AG10803 (cell line): ENCODE measurements around the gene FAM89A.
A peak's percentile ranks its signal among the peaks of the same experiment; 100 is the strongest.

Experiments used
- DNase-seq: peaks from one replicate; pipeline ENCODE4 v3.0.0; 2010; ENCODE audit warnings: low read depth
- H3K4me3 ChIP-seq: 2 replicates; pipeline ENCODE4 v1.5.1; 2011; ENCODE audit warnings: mild to moderate bottlenecking, low read length, control low read depth
- TF ChIP-seq, protein P1 (sequence below): conservative IDR thresholded peaks from 2 replicates; pipeline ENCODE4 v1.5.1; 2011; ENCODE audit warnings: mild to moderate bottlenecking, low read length, control low read depth, inconsistent platforms

The FAM89A gene

DNA sequence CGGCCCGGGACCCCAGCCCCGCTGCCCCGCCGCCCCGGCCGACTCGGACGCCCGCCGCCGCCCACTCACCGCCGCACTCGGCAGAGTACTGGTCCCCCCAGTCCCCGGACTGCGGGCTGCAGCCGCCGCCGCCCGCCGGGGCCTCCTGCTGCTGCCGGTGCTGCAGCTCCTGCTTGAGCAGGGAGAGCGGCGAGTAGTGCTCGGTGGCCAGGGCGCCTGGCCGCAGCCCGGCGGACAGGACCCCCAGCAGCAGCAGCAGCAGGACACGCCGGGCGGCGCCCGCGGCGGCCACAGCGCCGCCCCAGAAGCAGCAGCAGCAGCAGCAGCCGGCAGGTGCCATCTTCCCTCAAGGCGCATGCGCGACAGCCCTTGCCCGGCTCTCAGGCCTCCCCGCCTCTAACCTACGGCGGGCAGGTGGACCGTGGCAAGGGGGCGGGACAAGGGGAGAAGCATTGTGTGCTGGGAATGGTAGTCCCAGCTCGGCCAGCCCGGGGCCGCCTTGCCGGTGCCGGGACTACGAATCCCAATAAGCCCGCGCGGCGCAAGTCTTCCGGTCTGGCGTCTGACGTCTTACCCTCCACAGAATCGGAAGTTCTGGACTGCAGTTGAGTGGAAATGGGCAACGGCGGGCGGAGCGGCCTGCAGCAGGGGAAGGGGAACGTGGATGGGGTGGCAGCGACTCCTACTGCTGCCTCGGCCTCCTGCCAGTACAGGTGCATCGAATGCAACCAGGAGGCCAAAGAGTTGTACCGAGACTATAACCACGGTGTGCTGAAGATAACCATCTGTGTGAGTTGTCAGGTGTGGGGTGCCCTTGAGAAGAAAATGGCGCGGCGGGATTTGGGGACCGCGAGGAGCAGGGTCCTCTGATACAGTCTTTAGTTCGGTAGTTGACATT lies 61.3 kb downstream of the FAM89A start, which contains the start of the genes ARV1 and TTC13:
Gene ARV1, plus strand, starts transcription at position 604 of the 898 bp plus-strand sequence. Its CDS starts 12 bp downstream, at position 616.
Gene TTC13, minus strand, starts transcription at position 371 of the 898 bp plus-strand sequence. Its CDS starts 31 bp downstream, at position 340.
- peak within 1 kb of the TSS; percentile 96 for H3K4me3 ChIP-seq
- DNase-seq = peak; percentile 97
- TF ChIP-seq, protein P1, sequence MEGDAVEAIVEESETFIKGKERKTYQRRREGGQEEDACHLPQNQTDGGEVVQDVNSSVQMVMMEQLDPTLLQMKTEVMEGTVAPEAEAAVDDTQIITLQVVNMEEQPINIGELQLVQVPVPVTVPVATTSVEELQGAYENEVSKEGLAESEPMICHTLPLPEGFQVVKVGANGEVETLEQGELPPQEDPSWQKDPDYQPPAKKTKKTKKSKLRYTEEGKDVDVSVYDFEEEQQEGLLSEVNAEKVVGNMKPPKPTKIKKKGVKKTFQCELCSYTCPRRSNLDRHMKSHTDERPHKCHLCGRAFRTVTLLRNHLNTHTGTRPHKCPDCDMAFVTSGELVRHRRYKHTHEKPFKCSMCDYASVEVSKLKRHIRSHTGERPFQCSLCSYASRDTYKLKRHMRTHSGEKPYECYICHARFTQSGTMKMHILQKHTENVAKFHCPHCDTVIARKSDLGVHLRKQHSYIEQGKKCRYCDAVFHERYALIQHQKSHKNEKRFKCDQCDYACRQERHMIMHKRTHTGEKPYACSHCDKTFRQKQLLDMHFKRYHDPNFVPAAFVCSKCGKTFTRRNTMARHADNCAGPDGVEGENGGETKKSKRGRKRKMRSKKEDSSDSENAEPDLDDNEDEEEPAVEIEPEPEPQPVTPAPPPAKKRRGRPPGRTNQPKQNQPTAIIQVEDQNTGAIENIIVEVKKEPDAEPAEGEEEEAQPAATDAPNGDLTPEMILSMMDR = no peak

DNA sequence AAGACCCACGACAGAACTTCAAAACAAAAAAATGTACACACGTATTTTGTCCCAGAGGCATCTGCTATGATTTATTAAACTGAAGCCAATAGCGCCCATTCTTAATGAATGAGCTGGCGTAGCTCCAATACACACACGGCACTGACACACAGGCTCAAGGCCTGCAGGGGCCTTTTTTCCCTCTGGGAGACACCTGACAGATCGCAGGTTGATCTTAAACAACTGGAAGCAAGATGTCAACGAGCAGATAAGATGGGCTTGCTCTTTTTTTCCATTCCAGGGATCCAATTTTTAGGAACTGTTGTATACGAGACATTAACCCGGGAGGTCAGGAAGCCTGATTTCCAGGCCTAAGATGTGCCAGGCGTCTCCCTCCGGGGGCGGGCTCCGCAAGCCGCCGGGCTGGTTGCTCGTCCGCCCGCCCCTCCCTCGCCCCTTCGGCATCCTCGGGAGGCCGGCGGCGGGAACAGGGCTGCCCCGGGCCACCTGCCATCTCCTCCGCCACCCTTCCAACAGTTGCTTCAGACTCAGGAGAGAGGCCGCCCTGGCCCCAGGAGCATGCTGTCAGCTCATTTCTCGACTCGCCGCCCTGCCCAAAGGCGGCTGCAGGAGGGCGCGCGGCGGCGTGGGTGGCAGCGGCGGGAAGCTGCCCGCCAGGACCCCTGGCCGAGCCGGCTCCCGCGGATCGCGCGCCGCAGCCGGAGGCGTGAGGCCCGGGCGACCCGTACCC lies 62.1 kb downstream of the FAM89A start:
- TF ChIP-seq, protein P1 = no peak
- no peak for DNase-seq
- peak overlapping the region; percentile 96 for H3K4me3 ChIP-seq

DNA sequence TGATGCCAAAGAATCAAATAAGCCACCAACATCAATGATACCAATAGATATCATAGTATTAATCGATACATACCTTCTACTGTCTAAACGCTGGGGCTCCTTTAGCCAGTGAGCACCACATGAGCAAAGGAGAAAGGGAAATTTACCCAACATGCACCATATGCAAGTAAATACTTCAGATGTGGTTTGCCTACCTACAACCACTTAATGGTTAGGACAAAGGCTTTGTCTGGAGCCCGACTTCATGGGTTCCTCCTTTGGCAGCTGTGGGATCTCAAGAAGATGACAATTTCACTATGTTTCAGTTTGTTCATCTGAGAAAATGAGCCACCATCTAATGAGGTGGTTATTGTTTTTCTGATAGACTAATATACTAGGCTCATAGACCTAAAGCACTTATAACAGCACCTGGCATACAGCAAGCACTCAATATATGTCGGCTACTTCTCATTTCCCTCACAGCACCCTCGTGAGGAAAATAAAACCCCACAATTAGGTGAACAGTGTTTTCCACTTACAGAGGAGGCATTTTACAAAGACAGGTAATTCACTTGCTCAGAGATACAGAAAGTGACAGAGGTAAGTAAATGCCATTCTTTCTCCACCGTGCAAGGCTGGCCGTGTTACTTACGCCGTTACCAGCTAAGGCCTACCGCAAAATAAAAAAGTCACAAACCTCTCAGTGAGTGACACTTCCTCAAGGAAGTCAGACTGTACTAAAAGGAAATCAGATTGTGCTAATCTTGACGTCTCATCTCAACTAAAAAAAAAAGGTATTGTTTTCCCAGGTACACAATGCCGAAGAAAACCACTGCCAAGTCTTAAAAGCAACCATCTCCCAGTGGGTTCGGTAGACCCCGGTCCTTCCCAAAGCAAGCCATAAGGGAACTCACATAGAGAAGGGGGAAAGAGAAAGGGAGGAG lies 63.0 kb downstream of the FAM89A start:
- peak overlapping the region; percentile 8 for H3K4me3 ChIP-seq
- TF ChIP-seq, protein P1 = no peak
- DNase-seq = no peak

DNA sequence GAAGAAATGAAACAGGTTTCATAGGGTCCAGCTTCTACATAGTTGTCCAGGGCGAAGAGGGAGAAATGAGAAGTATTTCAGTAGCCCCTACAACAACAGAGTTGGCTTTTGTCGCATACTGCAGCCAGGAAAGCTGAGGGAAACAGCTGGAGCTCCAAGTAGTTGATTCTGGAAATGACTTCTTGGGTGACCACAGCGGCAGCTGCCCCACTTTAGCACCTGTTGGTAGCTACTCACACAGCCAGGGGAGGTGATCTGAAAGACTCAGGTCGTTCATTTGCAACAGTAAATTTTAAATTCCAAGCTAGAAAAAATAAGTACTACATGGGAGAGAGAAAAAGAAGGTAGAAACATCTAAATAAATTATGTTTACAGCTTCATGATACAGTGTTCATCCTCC lies 63.7 kb downstream of the FAM89A start:
- DNase-seq = no peak
- TF ChIP-seq, protein P1 = no peak
- H3K4me3 ChIP-seq = no peak overlapping the region

DNA sequence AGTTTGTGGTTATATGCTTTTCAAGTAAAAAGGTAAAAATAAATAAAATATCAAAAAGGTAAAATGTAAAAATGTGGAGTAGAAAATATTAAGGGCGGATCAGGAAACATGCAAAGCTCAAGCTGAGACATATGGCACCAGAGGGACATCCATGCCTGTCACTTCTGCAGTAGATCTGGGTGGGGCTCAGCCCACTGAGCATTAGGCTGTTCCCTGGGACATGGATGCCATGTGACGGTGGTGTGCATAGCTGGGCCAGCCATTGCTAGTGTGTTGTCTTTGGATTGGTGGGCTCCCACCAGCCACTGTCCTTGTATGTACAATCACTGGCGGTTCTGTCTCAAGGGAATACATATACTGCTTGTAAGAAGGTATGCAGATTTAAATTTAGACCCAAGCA lies 64.4 kb downstream of the FAM89A start:
- no peak overlapping the region for H3K4me3 ChIP-seq
- no peak for DNase-seq
- TF ChIP-seq, protein P1 = no peak

DNA sequence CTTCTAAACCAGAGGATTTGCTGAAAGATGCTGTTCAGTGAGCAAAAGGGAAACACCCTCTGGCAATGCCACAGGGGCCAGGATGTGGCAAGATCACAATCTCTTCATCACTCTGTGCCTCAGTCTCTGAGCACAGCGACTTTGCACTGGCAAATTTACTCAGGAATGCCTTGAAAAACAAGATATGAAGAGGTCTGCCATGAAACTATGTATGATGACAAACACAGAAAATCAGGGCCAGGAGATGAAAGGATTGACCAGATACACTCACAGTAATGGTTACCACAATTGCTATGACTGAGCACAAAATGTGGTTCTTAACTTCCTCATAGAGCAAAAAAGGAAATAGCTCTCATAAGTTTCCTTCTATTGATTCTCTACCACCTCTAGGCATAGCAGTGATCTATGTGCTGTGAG lies 67.2 kb downstream of the FAM89A start:
- peak; percentile 47 for DNase-seq
- no peak overlapping the region for H3K4me3 ChIP-seq
- TF ChIP-seq, protein P1 = no peak
